ENCODE data around the gene ST6GALNAC4. TPM values are rescaled to one million over a fixed set of nuclear protein-coding genes. Genes with fewer than 3 reads are reported as not detected.

ST6GALNAC4 gene
- total and polyA plus RNA-seq, 7 donors, result 8.9 to 52.6 (median 24.3) TPM

GRCh38 chr9:127858041-127858512 is 58.8 kb downstream of the ST6GALNAC4 start:
- no peak overlapping the region for H3K4me3 ChIP-seq
- H3K9me3 ChIP-seq, result no peaks in the 10 kb centered on the region
- DNase-seq, result peak; percentile 72 to 82
- TF ChIP-seq, protein P1, sequence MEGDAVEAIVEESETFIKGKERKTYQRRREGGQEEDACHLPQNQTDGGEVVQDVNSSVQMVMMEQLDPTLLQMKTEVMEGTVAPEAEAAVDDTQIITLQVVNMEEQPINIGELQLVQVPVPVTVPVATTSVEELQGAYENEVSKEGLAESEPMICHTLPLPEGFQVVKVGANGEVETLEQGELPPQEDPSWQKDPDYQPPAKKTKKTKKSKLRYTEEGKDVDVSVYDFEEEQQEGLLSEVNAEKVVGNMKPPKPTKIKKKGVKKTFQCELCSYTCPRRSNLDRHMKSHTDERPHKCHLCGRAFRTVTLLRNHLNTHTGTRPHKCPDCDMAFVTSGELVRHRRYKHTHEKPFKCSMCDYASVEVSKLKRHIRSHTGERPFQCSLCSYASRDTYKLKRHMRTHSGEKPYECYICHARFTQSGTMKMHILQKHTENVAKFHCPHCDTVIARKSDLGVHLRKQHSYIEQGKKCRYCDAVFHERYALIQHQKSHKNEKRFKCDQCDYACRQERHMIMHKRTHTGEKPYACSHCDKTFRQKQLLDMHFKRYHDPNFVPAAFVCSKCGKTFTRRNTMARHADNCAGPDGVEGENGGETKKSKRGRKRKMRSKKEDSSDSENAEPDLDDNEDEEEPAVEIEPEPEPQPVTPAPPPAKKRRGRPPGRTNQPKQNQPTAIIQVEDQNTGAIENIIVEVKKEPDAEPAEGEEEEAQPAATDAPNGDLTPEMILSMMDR (IDR thresholded peaks at IDR 0.05), result no peak
- no peaks in the 10 kb centered on the region for H3K36me3 ChIP-seq (ENCODE audit: insufficient read depth in 1 of 2, low read depth in 1 of 2)
- H3K27me3 ChIP-seq (ENCODE audit: insufficient read depth in 3 of 3, low read length in 2 of 3), result no peaks in the 10 kb centered on the region
- WGBS, 3 donors, result 29 to 42% (median 33%) methylated on average over 12 of the region's 12 CpGs
- H3K27ac ChIP-seq, result peak overlapping the region; percentile 67
- intact Hi-C loops (cut with DNase I), result no loop called here
- peaks cover 40% of the 10 kb centered on the region for H3K4me1 ChIP-seq
- peak in 1 of 4 donors; percentile 14 for ATAC-seq

Other genes starting within 250 kb of the ST6GALNAC4 start
- gene CFAP157, start 210.1 kb downstream of the ST6GALNAC4 start, total RNA-seq, result under 1 TPM in 1 of 4 donors, not detected in 3; 0.10 TPM
- under 1 TPM; 0.18 to 0.34 (median 0.27) TPM for gene CFAP157, start 210.1 kb downstream of the ST6GALNAC4 start, polyA plus RNA-seq
- gene PTRH1, start 201.4 kb downstream of the ST6GALNAC4 start, total RNA-seq, result 10 to 100 TPM in 3 of 4 donors, 1 to 10 TPM in 1; 7.9 to 37.7 (median 13.3) TPM
- 10 to 100 TPM; 21.8 to 44.6 (median 36.2) TPM for gene PTRH1, start 201.4 kb downstream of the ST6GALNAC4 start, polyA plus RNA-seq
- gene TTC16, start 201.0 kb downstream of the ST6GALNAC4 start, total RNA-seq, result under 1 TPM in 1 of 4 donors, not detected in 3; 0.10 TPM
- under 1 TPM in 2 of 3 donors, not detected in 1; 0.01 to 0.03 TPM for gene TTC16, start 201.0 kb downstream of the ST6GALNAC4 start, polyA plus RNA-seq
- 1 to 10 TPM; 2.8 to 6.7 (median 4.0) TPM for gene TOR2A, start 181.7 kb downstream of the ST6GALNAC4 start, total RNA-seq
- gene TOR2A, start 181.7 kb downstream of the ST6GALNAC4 start, polyA plus RNA-seq, result 1 to 10 TPM; 4.6 to 6.9 (median 5.0) TPM
- 10 to 100 TPM in 2 of 4 donors, 1 to 10 TPM in 2; 8.3 to 12.0 (median 10.3) TPM for gene SH2D3C, start 138.4 kb downstream of the ST6GALNAC4 start, total RNA-seq
- 10 to 100 TPM in 1 of 3 donors, 1 to 10 TPM in 2; 5.3 to 10.0 (median 8.4) TPM for gene SH2D3C, start 138.4 kb downstream of the ST6GALNAC4 start, polyA plus RNA-seq
- gene CDK9, start 131.0 kb downstream of the ST6GALNAC4 start, total RNA-seq, result 10 to 100 TPM; 26.5 to 46.1 (median 42.9) TPM
- gene CDK9, start 131.0 kb downstream of the ST6GALNAC4 start, polyA plus RNA-seq, result 10 to 100 TPM; 29.7 to 39.3 (median 31.5) TPM
- gene FPGS, start 114.2 kb downstream of the ST6GALNAC4 start, total RNA-seq, result 10 to 100 TPM; 39.7 to 61.9 (median 45.8) TPM
- gene FPGS, start 114.2 kb downstream of the ST6GALNAC4 start, polyA plus RNA-seq, result 10 to 100 TPM; 21.9 to 32.3 (median 29.8) TPM
- 10 to 100 TPM; 31.7 to 80.4 (median 54.3) TPM for gene ENG, start 62.4 kb downstream of the ST6GALNAC4 start, total RNA-seq
- 10 to 100 TPM; 22.1 to 78.1 (median 28.6) TPM for gene ENG, start 62.4 kb downstream of the ST6GALNAC4 start, polyA plus RNA-seq
- 100 to 1,000 TPM; 369 to 854 (median 688) TPM for gene AK1, start 39.4 kb downstream of the ST6GALNAC4 start, total RNA-seq
- 100 to 1,000 TPM; 310 to 845 (median 778) TPM for gene AK1, start 39.4 kb downstream of the ST6GALNAC4 start, polyA plus RNA-seq
- gene ST6GALNAC6, start 17.4 kb downstream of the ST6GALNAC4 start, total RNA-seq, result 10 to 100 TPM; 20.3 to 26.1 (median 24.4) TPM
- gene ST6GALNAC6, start 17.4 kb downstream of the ST6GALNAC4 start, polyA plus RNA-seq, result 10 to 100 TPM; 18.5 to 35.5 (median 31.0) TPM
- under 1 TPM in 2 of 4 donors, not detected in 2; 0.40 to 0.44 TPM for gene PIP5KL1, start 13.7 kb upstream of the ST6GALNAC4 start, total RNA-seq
- under 1 TPM in 2 of 3 donors, not detected in 1; 0.05 to 0.12 TPM for gene PIP5KL1, start 13.7 kb upstream of the ST6GALNAC4 start, polyA plus RNA-seq
- gene DPM2, start 20.8 kb upstream of the ST6GALNAC4 start, total RNA-seq, result 10 to 100 TPM in 3 of 4 donors, 1 to 10 TPM in 1; 9.7 to 17.4 (median 12.2) TPM
- gene DPM2, start 20.8 kb upstream of the ST6GALNAC4 start, polyA plus RNA-seq, result 10 to 100 TPM; 16.6 to 39.6 (median 37.1) TPM
- gene EEIG1, start 63.9 kb upstream of the ST6GALNAC4 start, total RNA-seq, result 10 to 100 TPM in 1 of 4 donors, 1 to 10 TPM in 3; 3.6 to 11.4 (median 8.3) TPM
- 1 to 10 TPM; 3.6 to 6.1 (median 5.1) TPM for gene EEIG1, start 63.9 kb upstream of the ST6GALNAC4 start, polyA plus RNA-seq
- 1 to 10 TPM; 5.9 to 8.7 (median 6.1) TPM for gene NAIF1, start 150.3 kb upstream of the ST6GALNAC4 start, total RNA-seq
- 1 to 10 TPM; 4.2 to 8.0 (median 7.8) TPM for gene NAIF1, start 150.3 kb upstream of the ST6GALNAC4 start, polyA plus RNA-seq
- gene SLC25A25, start 151.2 kb upstream of the ST6GALNAC4 start, total RNA-seq, result 10 to 100 TPM in 2 of 4 donors, 1 to 10 TPM in 2; 3.6 to 50.3 (median 20.5) TPM
- gene SLC25A25, start 151.2 kb upstream of the ST6GALNAC4 start, polyA plus RNA-seq, result 10 to 100 TPM in 2 of 3 donors, 1 to 10 TPM in 1; 9.3 to 12.5 (median 10.6) TPM
- 100 to 1,000 TPM; 102 to 150 (median 116) TPM for gene PTGES2, start 210.7 kb upstream of the ST6GALNAC4 start, total RNA-seq
- 100 to 1,000 TPM in 2 of 3 donors, 10 to 100 TPM in 1; 61.2 to 134 (median 119) TPM for gene PTGES2, start 210.7 kb upstream of the ST6GALNAC4 start, polyA plus RNA-seq
- gene LCN2, start 232.4 kb upstream of the ST6GALNAC4 start, total RNA-seq, result 1 to 10 TPM in 2 of 4 donors, under 1 TPM in 1, not detected in 1; 0.47 to 2.1 (median 1.4) TPM
- under 1 TPM; 0.08 to 0.90 (median 0.69) TPM for gene LCN2, start 232.4 kb upstream of the ST6GALNAC4 start, polyA plus RNA-seq
- 10 to 100 TPM; 14.0 to 21.3 (median 17.8) TPM for gene BBLN, start 243.2 kb upstream of the ST6GALNAC4 start, total RNA-seq
- gene BBLN, start 243.2 kb upstream of the ST6GALNAC4 start, polyA plus RNA-seq, result 10 to 100 TPM; 23.1 to 36.2 (median 27.8) TPM